Panc1 (cell line): ENCODE measurements around the gene CNBD2.

Source experiments
- POLR2AphosphoS5 ChIP-seq: IDR thresholded peaks from 2 replicates; pipeline ENCODE4 v1.6.1; 2012; ENCODE audit warnings: mild to moderate bottlenecking, low read depth, low read length, moderate library complexity
- SIN3A ChIP-seq: IDR thresholded peaks from 2 replicates; pipeline ENCODE4 v1.6.1; 2012; ENCODE audit warnings: low read depth, mild to moderate bottlenecking, low read length, moderate library complexity, borderline replicate concordance; ENCODE audit not compliant: insufficient read depth
- TCF7L2 ChIP-seq: IDR thresholded peaks from 2 replicates; pipeline ENCODE4 v1.6.1; 2011; ENCODE audit warnings: mild to moderate bottlenecking, low read depth, low read length, inconsistent platforms
- TF ChIP-seq, protein P1 (sequence below), 2 experiments: IDR thresholded peaks; 2 replicates each; pipeline ENCODE4 v1.6.1; 2011 to 2012; ENCODE audit warnings: low read depth in 2 of 2, control low read depth in 1 of 2, low read length in 1 of 2, mild to moderate bottlenecking in 1 of 2, moderate library complexity in 1 of 2; ENCODE audit not compliant: insufficient read depth in 1 of 2
- TF ChIP-seq, protein P2 (sequence below): fragments of 450-650 bp; IDR thresholded peaks from 2 replicates; pipeline ENCODE4 v1.5.1; 2017; ENCODE audit warnings: mild to moderate bottlenecking

DNA sequence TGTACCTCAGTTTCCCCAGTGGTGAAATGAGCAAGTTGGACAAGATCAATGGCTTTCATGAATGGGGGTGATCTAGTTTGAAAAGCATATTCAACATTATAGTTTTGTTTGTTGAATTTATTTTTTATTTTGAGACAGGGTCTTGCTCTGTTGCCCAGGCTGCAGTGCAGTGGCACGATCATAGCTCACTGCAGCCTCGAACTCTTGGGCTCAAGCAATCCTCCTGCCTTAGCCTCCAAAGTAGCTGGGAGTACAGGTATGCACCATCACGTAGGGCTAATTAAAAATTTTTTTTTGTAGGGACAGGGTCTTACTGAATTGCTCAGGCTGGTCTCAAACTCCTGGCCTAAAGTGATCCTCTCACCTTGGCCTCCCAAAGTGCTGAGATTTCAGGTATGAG is 63.4 kb downstream of the CNBD2 start:
- TF ChIP-seq, protein P1, sequence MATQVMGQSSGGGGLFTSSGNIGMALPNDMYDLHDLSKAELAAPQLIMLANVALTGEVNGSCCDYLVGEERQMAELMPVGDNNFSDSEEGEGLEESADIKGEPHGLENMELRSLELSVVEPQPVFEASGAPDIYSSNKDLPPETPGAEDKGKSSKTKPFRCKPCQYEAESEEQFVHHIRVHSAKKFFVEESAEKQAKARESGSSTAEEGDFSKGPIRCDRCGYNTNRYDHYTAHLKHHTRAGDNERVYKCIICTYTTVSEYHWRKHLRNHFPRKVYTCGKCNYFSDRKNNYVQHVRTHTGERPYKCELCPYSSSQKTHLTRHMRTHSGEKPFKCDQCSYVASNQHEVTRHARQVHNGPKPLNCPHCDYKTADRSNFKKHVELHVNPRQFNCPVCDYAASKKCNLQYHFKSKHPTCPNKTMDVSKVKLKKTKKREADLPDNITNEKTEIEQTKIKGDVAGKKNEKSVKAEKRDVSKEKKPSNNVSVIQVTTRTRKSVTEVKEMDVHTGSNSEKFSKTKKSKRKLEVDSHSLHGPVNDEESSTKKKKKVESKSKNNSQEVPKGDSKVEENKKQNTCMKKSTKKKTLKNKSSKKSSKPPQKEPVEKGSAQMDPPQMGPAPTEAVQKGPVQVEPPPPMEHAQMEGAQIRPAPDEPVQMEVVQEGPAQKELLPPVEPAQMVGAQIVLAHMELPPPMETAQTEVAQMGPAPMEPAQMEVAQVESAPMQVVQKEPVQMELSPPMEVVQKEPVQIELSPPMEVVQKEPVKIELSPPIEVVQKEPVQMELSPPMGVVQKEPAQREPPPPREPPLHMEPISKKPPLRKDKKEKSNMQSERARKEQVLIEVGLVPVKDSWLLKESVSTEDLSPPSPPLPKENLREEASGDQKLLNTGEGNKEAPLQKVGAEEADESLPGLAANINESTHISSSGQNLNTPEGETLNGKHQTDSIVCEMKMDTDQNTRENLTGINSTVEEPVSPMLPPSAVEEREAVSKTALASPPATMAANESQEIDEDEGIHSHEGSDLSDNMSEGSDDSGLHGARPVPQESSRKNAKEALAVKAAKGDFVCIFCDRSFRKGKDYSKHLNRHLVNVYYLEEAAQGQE (IDR thresholded peaks at IDR 0.05; ENCODE audit: insufficient read depth in 1 of 2, low read depth in 2 of 2, low read length in 1 of 2), result no peak
- TF ChIP-seq, protein P2, sequence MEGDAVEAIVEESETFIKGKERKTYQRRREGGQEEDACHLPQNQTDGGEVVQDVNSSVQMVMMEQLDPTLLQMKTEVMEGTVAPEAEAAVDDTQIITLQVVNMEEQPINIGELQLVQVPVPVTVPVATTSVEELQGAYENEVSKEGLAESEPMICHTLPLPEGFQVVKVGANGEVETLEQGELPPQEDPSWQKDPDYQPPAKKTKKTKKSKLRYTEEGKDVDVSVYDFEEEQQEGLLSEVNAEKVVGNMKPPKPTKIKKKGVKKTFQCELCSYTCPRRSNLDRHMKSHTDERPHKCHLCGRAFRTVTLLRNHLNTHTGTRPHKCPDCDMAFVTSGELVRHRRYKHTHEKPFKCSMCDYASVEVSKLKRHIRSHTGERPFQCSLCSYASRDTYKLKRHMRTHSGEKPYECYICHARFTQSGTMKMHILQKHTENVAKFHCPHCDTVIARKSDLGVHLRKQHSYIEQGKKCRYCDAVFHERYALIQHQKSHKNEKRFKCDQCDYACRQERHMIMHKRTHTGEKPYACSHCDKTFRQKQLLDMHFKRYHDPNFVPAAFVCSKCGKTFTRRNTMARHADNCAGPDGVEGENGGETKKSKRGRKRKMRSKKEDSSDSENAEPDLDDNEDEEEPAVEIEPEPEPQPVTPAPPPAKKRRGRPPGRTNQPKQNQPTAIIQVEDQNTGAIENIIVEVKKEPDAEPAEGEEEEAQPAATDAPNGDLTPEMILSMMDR, result no peak
- TF ChIP-seq SIN3A (no peak), TCF7L2 (no peak), POLR2AphosphoS5 (no peak)
